Aorta (tissue), 5 donors: ENCODE measurements around the gene ECM1. TPM values are rescaled to one million over a fixed set of nuclear protein-coding genes. Genes with fewer than 3 reads are reported as not detected.
A peak's percentile ranks its signal among the peaks of the same experiment; 100 is the strongest.

Experiments used
- ATAC-seq: fragments of 200-7000 bp; cut with Tn5 transposase; one replicate; pipeline ENCODE4 v1.9.1; 2022; ENCODE audit warnings: moderate library complexity; ENCODE audit not compliant: low FRiP score
- DNase-seq, 2 donors: peaks; one replicate each; pipeline ENCODE4 v3.0.0-alpha.2; 2020
- H3K27ac ChIP-seq, 2 donors: one replicate each; pipeline ENCODE4 v1.5.1; 2013; ENCODE audit warnings: low read length in 2 of 2, mild to moderate bottlenecking in 2 of 2, moderate library complexity in 2 of 2, control low read depth in 1 of 2, inconsistent platforms in 1 of 2, low read depth in 1 of 2
- H3K27me3 ChIP-seq, 2 donors: one replicate each; pipeline ENCODE4 v1.6.1; 2013; ENCODE audit warnings: control low read depth in 1 of 2, low read length in 1 of 2, mild to moderate bottlenecking in 1 of 2, moderate library complexity in 1 of 2; ENCODE audit not compliant: insufficient read depth in 2 of 2, control insufficient read depth in 1 of 2
- H3K36me3 ChIP-seq, 2 donors: one replicate each; pipeline ENCODE4 v1.6.1; 2013; ENCODE audit warnings: control low read depth in 1 of 2, low read length in 1 of 2, mild to moderate bottlenecking in 1 of 2; ENCODE audit not compliant: insufficient read depth in 2 of 2, control insufficient read depth in 1 of 2
- H3K4me1 ChIP-seq, 2 donors: one replicate each; pipeline ENCODE4 v1.6.1; 2013; ENCODE audit warnings: low read length in 2 of 2, control low read depth in 1 of 2, mild to moderate bottlenecking in 1 of 2, moderate library complexity in 1 of 2; ENCODE audit not compliant: insufficient read depth in 2 of 2, control insufficient read depth in 1 of 2
- H3K4me3 ChIP-seq, 2 donors: one replicate each; pipeline ENCODE4 v1.5.1; 2013; ENCODE audit warnings: low read length in 2 of 2, control low read depth in 1 of 2, mild to moderate bottlenecking in 1 of 2
- H3K9me3 ChIP-seq: one replicate; pipeline ENCODE4 v1.6.1; 2013; ENCODE audit warnings: mild to moderate bottlenecking, low read length; ENCODE audit not compliant: control insufficient read depth
- WGBS, 2 donors: extraction: QIAGEN DNeasy Blood & Tissue Kit; methylation state at CpG; one replicate each; pipeline ENCODE4 v1.1.7; 2013; 5-methylcytosine and 5-hydroxymethylcytosine counted together
- intact Hi-C, 2 donors: fragments of 100-400 bp; cut with DNase I; formaldehyde crosslinking; loops; one replicate each; pipeline versions ENCODE4 v1.14.2 to v1.15.0; 2022
- polyA plus RNA-seq, 2 donors: library from polyadenylated mRNA; stranded (reverse); fragments of 200-250 nt; gene quantifications; one replicate each; pipeline ENCODE4 v1.2.3, GENCODE V29; 2013
- total RNA-seq, 2 donors: library from RNA; stranded (reverse); fragmentation: NEBNext Ultra II Directional; extraction: Animal tissue kit (Norgen Biotek cat#: 25700); gene quantifications; one replicate each; pipeline ENCODE4 v1.2.1, GENCODE V29; 2021
- donor health status: healthy with polysubstance abuse.
- donor health status: Bipolar disorder and iron deficiency.
- donor health status: DM: no; HTN: no; CAD: no.
- donor health status: DM: no; HTN: no; CAD: no.
- donor health status: DM: yes; HTN: yes; CAD: no.

The ECM1 gene
- total and polyA plus RNA-seq, 4 donors: 8.1 to 57.6 (median 29.4) TPM

DNA sequence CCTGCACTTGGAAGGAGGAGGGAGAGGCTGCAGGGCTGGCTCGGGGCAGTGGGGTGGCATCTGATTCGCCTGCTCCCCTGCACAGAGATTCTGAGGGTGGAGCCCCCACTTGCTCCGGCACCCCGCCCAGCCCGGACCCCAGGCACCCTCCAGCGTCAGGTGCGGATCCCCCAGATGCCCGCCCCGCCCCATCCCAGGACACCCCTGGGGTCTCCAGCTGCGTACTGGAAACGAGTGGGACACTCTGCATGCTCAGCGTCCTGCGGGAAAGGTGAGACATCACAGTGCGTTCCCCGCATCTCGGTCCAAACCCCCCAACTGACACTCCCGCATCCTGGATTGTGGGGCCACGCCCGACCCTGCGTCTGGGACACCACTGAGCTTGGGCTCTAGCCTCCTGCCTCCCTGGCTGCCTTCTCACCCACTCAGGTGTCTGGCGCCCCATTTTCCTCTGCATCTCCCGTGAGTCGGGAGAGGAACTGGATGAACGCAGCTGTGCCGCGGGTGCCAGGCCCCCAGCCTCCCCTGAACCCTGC is 49.2 kb downstream of the ECM1 start:
- no peak overlapping the region for H3K27ac ChIP-seq
- H3K4me1 ChIP-seq: no peaks in the 10 kb centered on the region
- H3K9me3 ChIP-seq: no peaks in the 10 kb centered on the region
- H3K4me3 ChIP-seq: no peak overlapping the region
- H3K36me3 ChIP-seq: no peaks in the 10 kb centered on the region
- peak; percentile 44 to 79 for DNase-seq
- ATAC-seq: no peak
- WGBS, 2 donors: 82 to 86% methylated on average over 26 of the region's 26 CpGs
- intact Hi-C loops: loop anchor here in 1 of 2 donors (5.0 kb wide), 1 partner anchor 95 kb away; no protein-coding TSS in a partner anchor
- no peaks in the 10 kb centered on the region for H3K27me3 ChIP-seq

DNA sequence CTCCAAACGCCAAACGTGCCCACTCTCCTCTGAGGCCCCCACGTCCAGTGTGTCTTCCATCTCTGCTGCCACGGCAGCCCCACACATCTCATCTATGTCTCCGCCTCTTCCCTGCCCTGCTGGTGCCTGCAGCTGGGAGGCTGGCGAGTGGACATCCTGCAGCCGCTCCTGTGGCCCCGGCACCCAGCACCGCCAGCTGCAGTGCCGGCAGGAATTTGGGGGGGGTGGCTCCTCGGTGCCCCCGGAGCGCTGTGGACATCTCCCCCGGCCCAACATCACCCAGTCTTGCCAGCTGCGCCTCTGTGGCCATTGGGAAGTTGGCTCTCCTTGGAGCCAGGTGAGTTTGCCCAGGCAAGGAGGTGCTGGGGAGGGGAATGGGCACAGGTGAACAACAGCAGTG is 49.9 kb downstream of the ECM1 start:
- 67 to 70% methylated on average over 15 of the region's 15 CpGs for WGBS, 2 donors
- DNase-seq: peak in 1 of 2 donors; percentile 71
- Histone ChIP-seq H3K36me3 (no peaks in the 10 kb centered on the region), H3K4me1 (peaks cover 0 to 2% of the 10 kb centered on the region in 2 donors), H3K27ac (no peak overlapping the region), H3K9me3 (no peaks in the 10 kb centered on the region), H3K27me3 (no peaks in the 10 kb centered on the region), H3K4me3 (no peak overlapping the region)
- intact Hi-C loops: loop anchor here in 1 of 2 donors (5.0 kb wide), 1 partner anchor 96 kb away; no protein-coding TSS in a partner anchor
- ATAC-seq: no peak

DNA sequence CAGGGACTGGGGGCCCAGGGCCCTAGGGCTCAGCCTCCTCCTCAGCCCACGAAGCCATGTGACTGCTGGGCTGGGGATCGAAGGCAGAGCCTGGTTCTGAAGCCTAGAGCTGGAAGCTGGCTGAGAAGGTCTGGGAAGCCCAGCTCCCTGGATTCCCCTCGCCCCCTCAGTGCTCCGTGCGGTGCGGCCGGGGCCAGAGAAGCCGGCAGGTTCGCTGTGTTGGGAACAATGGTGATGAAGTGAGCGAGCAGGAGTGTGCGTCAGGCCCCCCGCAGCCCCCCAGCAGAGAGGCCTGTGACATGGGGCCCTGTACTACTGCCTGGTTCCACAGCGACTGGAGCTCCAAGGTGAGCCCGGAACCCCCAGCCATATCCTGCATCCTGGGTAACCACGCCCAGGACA is 50.4 kb downstream of the ECM1 start:
- H3K27me3 ChIP-seq: no peaks in the 10 kb centered on the region
- H3K4me3 ChIP-seq: no peak overlapping the region
- no peaks in the 10 kb centered on the region for H3K36me3 ChIP-seq
- no peak overlapping the region for H3K27ac ChIP-seq
- no peaks in the 10 kb centered on the region for H3K9me3 ChIP-seq
- WGBS, 2 donors: 66 to 70% methylated on average over 15 of the region's 15 CpGs
- peak; percentile 43 to 71 for DNase-seq
- peaks cover 0 to 2% of the 10 kb centered on the region in 2 donors for H3K4me1 ChIP-seq
- intact Hi-C loops: loop anchor here in 1 of 2 donors (5.0 kb wide), 1 partner anchor 96 kb away; no protein-coding TSS in a partner anchor
- ATAC-seq: no peak

DNA sequence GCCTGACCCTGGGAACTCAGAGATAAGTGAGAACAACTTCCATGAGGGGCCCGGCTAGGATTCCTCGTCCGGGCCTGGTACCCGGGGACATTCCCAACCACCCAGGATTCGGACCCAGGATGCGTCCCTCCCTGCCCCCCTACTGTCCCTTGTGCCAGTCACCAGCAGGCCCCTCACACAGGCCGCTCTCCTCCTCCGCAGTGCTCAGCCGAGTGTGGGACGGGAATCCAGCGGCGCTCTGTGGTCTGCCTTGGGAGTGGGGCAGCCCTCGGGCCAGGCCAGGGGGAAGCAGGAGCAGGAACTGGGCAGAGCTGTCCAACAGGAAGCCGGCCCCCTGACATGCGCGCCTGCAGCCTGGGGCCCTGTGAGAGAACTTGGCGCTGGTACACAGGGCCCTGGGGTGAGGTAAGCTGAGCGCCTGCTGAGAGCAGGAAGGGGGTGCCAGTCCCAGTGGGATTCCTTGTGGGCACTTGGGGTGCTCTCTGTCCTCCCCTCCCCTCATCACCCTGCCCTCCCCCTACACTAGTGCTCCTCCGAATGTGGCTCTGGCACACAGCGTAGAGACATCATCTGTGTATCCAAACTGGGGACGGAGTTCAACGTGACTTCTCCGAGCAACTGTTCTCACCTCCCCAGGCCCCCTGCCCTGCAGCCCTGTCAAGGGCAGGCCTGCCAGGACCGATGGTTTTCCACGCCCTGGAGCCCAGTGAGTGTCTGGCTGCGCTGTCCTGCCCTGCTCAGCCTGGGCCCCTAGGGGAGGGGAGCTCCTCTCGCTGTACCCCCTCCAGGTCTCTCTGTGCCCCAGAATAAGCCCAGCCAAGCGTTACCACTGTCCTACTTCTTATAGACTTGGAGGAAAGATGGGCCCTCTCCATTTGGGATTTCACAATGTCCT is 51.1 kb downstream of the ECM1 start:
- DNase-seq (peak; percentile 89), ATAC-seq (no peak)
- Histone ChIP-seq H3K36me3 (no peaks in the 10 kb centered on the region), H3K9me3 (no peaks in the 10 kb centered on the region), H3K4me3 (no peak overlapping the region), H3K4me1 (peaks cover 0 to 9% of the 10 kb centered on the region in 2 donors), H3K27me3 (no peaks in the 10 kb centered on the region), H3K27ac (peak overlapping the region in 1 of 2 donors; percentile 17)
- 16 to 32% methylated on average over 27 to 28 of the region's 28 CpGs for WGBS, 2 donors
- intact Hi-C loops: loop anchor here in 1 of 2 donors (5.0 kb wide), 1 partner anchor 97 kb away; no protein-coding TSS in a partner anchor

DNA sequence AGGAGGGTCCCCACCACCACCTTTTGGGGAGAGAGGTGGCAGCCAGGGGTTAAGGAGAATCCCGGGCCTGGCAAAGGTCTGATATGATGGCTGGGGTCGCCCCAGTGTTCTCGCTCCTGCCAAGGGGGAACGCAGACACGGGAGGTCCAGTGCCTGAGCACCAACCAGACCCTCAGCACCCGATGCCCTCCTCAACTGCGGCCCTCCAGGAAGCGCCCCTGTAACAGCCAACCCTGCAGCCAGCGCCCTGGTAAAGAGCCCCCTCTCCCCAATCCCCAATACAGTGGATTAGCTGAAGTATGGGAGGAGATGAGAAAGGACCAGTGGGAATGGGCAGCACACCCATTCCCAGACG is 51.7 kb downstream of the ECM1 start:
- H3K27ac ChIP-seq: peak overlapping the region in 1 of 2 donors; percentile 17
- DNase-seq: no peak
- intact Hi-C loops: loop anchor here (2.0 to 10.0 kb wide), 4 partner anchors 61 to 415 kb away; partner anchors contain the start of genes CERS2 (in 1 of the 2) and ENSA (in 1 of the 2)
- peaks cover 0 to 12% of the 10 kb centered on the region in 2 donors for H3K4me1 ChIP-seq
- no peaks in the 10 kb centered on the region for H3K36me3 ChIP-seq
- H3K27me3 ChIP-seq: no peaks in the 10 kb centered on the region
- ATAC-seq: no peak
- H3K9me3 ChIP-seq: no peaks in the 10 kb centered on the region
- 48 to 52% methylated on average over 9 to 10 of the region's 10 CpGs for WGBS, 2 donors
- H3K4me3 ChIP-seq: no peak overlapping the region

DNA sequence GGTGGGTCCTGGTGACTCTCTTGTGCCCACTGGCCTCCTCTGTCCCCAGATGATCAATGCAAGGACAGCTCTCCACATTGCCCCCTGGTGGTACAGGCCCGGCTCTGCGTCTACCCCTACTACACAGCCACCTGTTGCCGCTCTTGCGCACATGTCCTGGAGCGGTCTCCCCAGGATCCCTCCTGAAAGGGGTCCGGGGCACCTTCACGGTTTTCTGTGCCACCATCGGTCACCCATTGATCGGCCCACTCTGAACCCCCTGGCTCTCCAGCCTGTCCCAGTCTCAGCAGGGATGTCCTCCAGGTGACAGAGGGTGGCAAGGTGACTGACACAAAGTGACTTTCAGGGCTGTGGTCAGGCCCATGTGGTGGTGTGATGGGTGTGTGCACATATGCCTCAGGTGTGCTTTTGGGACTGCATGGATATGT is 52.1 kb downstream of the ECM1 start:
- 17 to 18% methylated on average over 9 of the region's 9 CpGs for WGBS, 2 donors

DNA sequence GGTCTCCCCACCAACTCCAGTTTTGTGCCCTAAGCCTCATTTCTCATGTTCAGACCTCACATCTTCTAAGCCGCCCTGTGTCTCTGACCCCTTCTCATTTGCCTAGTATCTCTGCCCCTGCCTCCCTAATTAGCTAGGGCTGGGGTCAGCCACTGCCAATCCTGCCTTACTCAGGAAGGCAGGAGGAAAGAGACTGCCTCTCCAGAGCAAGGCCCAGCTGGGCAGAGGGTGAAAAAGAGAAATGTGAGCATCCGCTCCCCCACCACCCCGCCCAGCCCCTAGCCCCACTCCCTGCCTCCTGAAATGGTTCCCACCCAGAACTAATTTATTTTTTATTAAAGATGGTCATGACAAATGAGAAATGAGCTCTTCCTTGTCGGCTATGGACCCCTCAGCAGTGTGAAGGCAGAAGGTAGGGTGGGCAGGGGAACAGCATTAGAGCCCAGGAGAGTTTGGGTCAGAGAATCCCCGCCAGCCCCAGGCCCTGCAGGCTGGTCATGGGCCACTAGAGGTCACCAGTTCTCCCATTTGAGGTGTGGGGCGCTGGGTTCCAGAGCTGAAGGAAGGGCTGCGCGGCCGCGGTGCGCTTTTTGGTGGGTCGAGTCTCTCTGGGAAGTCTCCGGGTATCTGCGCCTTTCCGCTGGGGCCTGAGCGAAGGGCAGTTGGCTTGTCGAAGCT is 52.8 kb downstream of the ECM1 start:
- intact Hi-C loops: loop anchor here (1.0 to 10.0 kb wide), 4 partner anchors 18 to 414 kb away; partner anchors contain the start of genes CERS2 (in 1 of the 2) and ENSA (in 1 of the 2)
- Histone ChIP-seq H3K27ac (peak overlapping the region; percentile 48 to 88), H3K36me3 (no peaks in the 10 kb centered on the region), H3K27me3 (no peaks in the 10 kb centered on the region), H3K4me3 (peak overlapping the region; percentile 15 to 35), H3K9me3 (no peaks in the 10 kb centered on the region), H3K4me1 (peaks cover 0 to 12% of the 10 kb centered on the region in 2 donors)
- DNase-seq (peak; percentile 94 to 95), ATAC-seq (peak; percentile 82)
- WGBS, 2 donors: 9 to 10% methylated on average over 17 of the region's 17 CpGs

More for the DNA sequence above, 52.1 kb downstream of the ECM1 start:
- Histone ChIP-seq H3K4me3 (no peak overlapping the region), H3K9me3 (no peaks in the 10 kb centered on the region), H3K36me3 (no peaks in the 10 kb centered on the region), H3K27ac (peak overlapping the region; percentile 16 to 88), H3K4me1 (peaks cover 0 to 12% of the 10 kb centered on the region in 2 donors), H3K27me3 (no peaks in the 10 kb centered on the region)
- ATAC-seq (peak; percentile 57), DNase-seq (peak; percentile 84 to 91)
- intact Hi-C loops: loop anchor here (2.0 to 10.0 kb wide), 3 partner anchors 61 to 415 kb away; partner anchors contain the start of genes CERS2 (in 1 of the 2) and ENSA (in 1 of the 2)
